GM19023 (cell line): ENCODE data around the gene DMD.
"Not testable (repeated sequence)": the region's sequence is repeated elsewhere in the genome, so short reads cannot be mapped to it uniquely, and the experiment has no call there.

Experiments used
- ATAC-seq: cut with Tn5 transposase; IDR thresholded peaks from one replicate; pipeline ENCODE4 v1.9.1; 2021; ENCODE audit warnings: mild to moderate bottlenecking, moderate library complexity; ENCODE audit not compliant: unreplicated experiment

The DMD gene

GRCh38 chrX:32867781-32868523 lies 343.4 kb downstream of the DMD start:
- ATAC-seq: no peak

- ATAC-seq: no peak
Observed at GRCh38 chrX:32852203-32852602, 359.1 kb downstream of the DMD start.

- no peak for ATAC-seq
Observed at GRCh38 chrX:32851556-32851955, 359.8 kb downstream of the DMD start.

- ATAC-seq: no peak
Observed at GRCh38 chrX:32847921-32848320, 363.4 kb downstream of the DMD start.

GRCh38 chrX:32842053-32842452 lies 369.3 kb downstream of the DMD start:
- ATAC-seq: no peak

- no peak for ATAC-seq
Observed at GRCh38 chrX:32839781-32840180, 371.6 kb downstream of the DMD start.

GRCh38 chrX:32825009-32825408 lies 386.3 kb downstream of the DMD start:
- no peak for ATAC-seq

- ATAC-seq: no peak
Observed at GRCh38 chrX:32804034-32804433, 407.3 kb downstream of the DMD start.

- ATAC-seq: no peak
Observed at GRCh38 chrX:32798990-32799389, 412.4 kb downstream of the DMD start.

GRCh38 chrX:32788936-32789335 lies 422.4 kb downstream of the DMD start:
- ATAC-seq: no peak

GRCh38 chrX:32780109-32780508 lies 431.2 kb downstream of the DMD start:
- no peak for ATAC-seq

GRCh38 chrX:32778965-32779364 lies 432.4 kb downstream of the DMD start:
- ATAC-seq: no peak

- no peak for ATAC-seq
Observed at GRCh38 chrX:32774966-32775365, 436.4 kb downstream of the DMD start.

- ATAC-seq: no peak
Observed at GRCh38 chrX:32749070-32749469, 462.3 kb downstream of the DMD start.

- ATAC-seq: no peak
Observed at GRCh38 chrX:32745323-32745722, 466.0 kb downstream of the DMD start.

GRCh38 chrX:32744921-32745320 lies 466.4 kb downstream of the DMD start:
- no peak for ATAC-seq

- ATAC-seq: no peak
Observed at GRCh38 chrX:32741910-32742309, 469.4 kb downstream of the DMD start.

GRCh38 chrX:32708542-32708941 lies 502.8 kb downstream of the DMD start:
- ATAC-seq: no peak

- not testable (repeated sequence) for ATAC-seq
Observed at GRCh38 chrX:32705385-32705784, 506.0 kb downstream of the DMD start.

GRCh38 chrX:32687379-32687778 lies 524.0 kb downstream of the DMD start:
- no peak for ATAC-seq

- ATAC-seq: no peak
Observed at GRCh38 chrX:32678487-32678886, 532.9 kb downstream of the DMD start.

- no peak for ATAC-seq
Observed at GRCh38 chrX:32673193-32673592, 538.2 kb downstream of the DMD start.

- no peak for ATAC-seq
Observed at GRCh38 chrX:32662516-32662915, 548.8 kb downstream of the DMD start.
